Stimulated activated naive CD8-positive, alpha-beta T cell treated with anti-CD3 and anti-CD28 coated beads, Interleukin-15, Interleukin-2, amounts not matched to agents 100 ng/mL and 50 ng/mL, for 24 hours (primary cell): ENCODE results near the gene EEF2K.

ENCODE experiments used
- H3K27ac Mint-ChIP-seq: one replicate; pipeline ENCODE4 v1.8.0; 2021; ENCODE audit warnings: mild to moderate bottlenecking, mixed read lengths
- H3K27me3 Mint-ChIP-seq: one replicate; pipeline ENCODE4 v1.8.0; 2021; ENCODE audit warnings: mixed read lengths
- H3K36me3 Mint-ChIP-seq: one replicate; pipeline ENCODE4 v1.8.0; 2021; ENCODE audit warnings: low read depth, mixed read lengths
- H3K4me1 Mint-ChIP-seq: one replicate; pipeline ENCODE4 v1.8.0; 2021; ENCODE audit warnings: low read depth, mixed read lengths
- H3K4me3 Mint-ChIP-seq: one replicate; pipeline ENCODE4 v1.8.0; 2021; ENCODE audit warnings: mild to moderate bottlenecking, mixed read lengths
- H3K9me3 Mint-ChIP-seq: one replicate; pipeline ENCODE4 v1.8.0; 2021; ENCODE audit warnings: mixed read lengths

EEF2K gene

DNA sequence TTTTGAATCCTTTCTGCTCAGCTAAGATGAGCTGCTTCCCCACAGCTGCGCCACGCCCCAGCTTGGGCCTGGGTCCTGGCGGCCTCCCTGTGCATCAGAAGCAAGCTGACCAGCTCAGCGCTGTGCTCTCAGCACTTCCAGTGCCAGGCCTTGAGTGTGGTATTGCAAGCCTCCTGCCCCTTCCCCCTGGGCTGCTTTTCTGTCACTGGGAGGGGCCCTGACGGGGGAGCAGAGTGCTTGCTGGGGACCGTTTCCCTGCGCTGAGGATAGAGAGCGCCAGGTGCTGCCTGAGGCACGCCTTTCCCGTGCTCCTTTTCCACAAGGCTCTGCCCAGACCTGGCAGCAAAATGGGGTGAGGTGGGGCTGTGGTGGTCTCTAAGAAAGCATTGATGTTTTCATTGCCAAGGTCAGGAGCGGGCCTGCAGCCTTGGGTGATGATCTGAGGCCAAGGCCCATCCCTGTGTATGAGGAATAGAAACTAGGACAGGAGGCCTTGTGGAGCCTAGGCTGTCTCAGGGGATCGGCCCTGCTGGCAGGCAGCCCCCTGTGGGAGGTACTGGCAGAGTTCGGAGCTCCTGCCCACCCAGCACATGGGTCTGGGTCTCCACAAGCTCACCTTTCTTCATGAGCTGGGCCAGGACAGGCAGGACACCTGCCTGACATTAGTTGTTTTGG, 120.8 kb downstream of the EEF2K start:
- Mint-ChIP-seq H3K4me3 (no peak overlapping the region), H3K27me3 (no peaks in the 10 kb centered on the region), H3K4me1 (no peaks in the 10 kb centered on the region), H3K27ac (no peak overlapping the region), H3K36me3 (peaks cover 52% of the 10 kb centered on the region), H3K9me3 (no peaks in the 10 kb centered on the region)

DNA sequence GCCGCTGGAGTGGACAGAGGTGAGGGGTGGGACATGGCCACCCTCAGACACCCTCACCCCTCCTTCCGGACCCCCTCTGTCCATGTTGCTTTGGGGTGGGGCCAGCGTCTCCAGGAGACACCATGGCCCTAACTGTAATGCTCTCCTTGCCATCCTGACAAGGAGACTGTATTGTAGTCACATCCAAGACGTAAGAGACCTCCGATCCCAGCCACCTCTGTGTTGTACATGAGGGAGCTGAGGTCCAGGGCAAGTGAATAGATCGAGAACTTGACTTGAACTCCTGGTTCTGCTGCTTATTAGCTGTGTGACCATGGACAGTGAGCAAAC, 121.3 kb downstream of the EEF2K start:
- Mint-ChIP-seq H3K4me3 (no peak overlapping the region), H3K36me3 (peaks cover 57% of the 10 kb centered on the region), H3K27me3 (no peaks in the 10 kb centered on the region), H3K4me1 (no peaks in the 10 kb centered on the region), H3K9me3 (no peaks in the 10 kb centered on the region), H3K27ac (no peak overlapping the region)

DNA sequence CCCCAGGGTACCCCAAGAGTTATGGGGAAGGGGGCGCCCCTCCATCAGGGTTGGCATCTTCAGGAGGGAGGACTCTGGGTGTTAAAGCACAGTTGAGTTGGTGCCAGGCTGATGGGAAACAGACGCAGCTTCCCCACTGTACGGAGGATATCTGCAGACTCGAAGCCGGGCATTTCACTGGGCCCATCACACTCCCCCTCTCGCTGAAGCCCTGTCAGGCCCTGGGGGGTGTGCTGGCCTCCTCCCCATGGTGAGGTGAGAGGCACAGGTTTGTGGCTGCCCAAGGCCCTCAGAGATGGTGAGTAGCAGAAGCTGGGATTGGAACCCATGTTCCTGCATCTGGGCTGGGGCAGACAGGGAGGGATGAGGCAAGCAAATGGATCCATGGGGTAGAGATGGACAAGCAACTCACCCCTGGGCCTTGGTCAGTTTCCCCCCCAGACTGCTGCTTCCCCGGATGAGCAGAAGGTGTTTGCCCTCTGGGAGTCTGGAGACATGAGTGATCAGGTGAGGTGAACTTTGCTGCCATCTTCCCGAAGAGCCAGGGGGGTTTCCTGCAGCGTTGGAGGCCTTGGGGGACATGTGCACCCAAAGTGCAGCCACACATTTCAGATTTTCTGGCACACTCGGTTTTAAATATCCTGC, 122.1 kb downstream of the EEF2K start:
- Mint-ChIP-seq H3K36me3 (peaks cover 59% of the 10 kb centered on the region), H3K27me3 (no peaks in the 10 kb centered on the region)

DNA sequence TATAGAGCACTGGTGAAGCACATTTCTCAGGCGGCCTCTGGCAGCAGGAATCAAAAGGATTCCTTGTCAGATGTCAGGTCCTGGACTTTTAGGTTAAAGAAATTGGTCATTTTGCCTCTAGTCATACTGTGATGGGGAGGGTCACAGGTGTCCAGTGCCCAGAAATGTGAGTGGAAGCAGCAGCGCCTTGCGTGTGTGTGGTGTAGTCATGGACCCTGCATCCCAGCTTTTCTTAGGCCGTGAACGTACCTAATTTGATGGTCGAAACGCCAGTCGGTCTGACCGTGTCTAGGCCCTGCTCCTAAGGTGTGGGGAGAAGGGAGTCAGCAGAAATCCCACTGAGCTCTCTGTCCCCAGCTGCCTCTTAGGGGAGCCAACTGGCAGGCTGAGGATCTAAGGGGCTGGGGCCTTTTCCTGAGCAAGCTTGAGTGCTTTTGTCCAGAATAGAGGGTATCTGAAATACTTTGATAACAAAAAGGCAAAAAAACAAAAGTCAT, 123.2 kb downstream of the EEF2K start:
- H3K36me3 Mint-ChIP-seq, result peaks cover 59% of the 10 kb centered on the region
- no peaks in the 10 kb centered on the region for H3K4me1 Mint-ChIP-seq
- H3K27ac Mint-ChIP-seq, result no peak overlapping the region
- H3K27me3 Mint-ChIP-seq, result no peaks in the 10 kb centered on the region
- no peaks in the 10 kb centered on the region for H3K9me3 Mint-ChIP-seq
- H3K4me3 Mint-ChIP-seq, result no peak overlapping the region

More for the DNA sequence above, 122.1 kb downstream of the EEF2K start:
- H3K27ac Mint-ChIP-seq, result no peak overlapping the region
- H3K9me3 Mint-ChIP-seq, result no peaks in the 10 kb centered on the region
- no peak overlapping the region for H3K4me3 Mint-ChIP-seq
- no peaks in the 10 kb centered on the region for H3K4me1 Mint-ChIP-seq

DNA sequence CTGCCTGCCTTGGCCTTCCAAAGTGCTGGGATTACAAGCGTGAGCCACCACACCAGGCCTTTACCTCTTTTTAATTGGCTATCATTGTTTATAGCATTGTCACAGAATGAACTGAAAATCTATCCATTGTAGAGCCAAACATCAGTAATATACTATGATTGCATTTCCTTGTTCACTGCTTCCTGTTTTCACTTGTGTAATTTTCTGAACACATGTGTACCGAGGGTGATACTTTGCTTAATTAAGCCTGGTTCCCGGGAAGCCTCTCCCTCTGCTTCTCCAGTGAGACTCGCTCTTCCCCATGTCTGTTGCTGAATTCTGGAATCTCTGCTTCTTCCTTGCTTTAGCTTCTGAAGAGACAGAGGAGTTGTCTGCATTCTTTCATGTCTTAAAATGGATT, 124.2 kb downstream of the EEF2K start:
- Mint-ChIP-seq H3K9me3 (no peaks in the 10 kb centered on the region), H3K4me3 (no peak overlapping the region), H3K4me1 (no peaks in the 10 kb centered on the region), H3K27ac (no peak overlapping the region), H3K36me3 (peaks cover 67% of the 10 kb centered on the region), H3K27me3 (no peaks in the 10 kb centered on the region)

DNA sequence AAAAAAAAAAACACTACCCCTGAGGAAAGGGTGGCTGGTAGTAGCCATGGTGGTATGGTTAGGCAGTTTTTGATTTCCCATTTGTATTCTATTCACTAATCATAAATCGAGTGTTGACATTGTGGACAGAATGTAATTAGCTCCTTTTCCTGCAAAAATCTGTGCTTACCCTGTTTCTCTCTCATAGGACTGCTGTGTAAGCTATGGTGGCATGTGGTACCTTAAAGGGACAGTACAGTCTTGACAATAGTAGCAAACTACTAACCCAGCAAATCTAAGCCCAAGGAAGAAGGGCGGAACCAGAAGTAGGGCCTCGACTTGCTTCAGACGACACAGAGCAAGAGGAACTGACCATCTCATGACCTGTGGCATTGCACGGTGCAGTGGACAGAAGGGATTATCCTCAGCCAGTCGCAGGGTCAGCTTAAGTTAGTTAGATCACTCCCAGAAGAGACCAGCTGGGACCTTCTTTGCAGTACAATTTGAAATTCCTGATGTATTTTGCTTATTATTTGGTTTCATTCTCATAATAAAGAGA, 127.4 kb downstream of the EEF2K start:
- Mint-ChIP-seq H3K9me3 (peaks cover 20% of the 10 kb centered on the region), H3K27me3 (no peaks in the 10 kb centered on the region), H3K36me3 (peaks cover 86% of the 10 kb centered on the region), H3K27ac (peak overlapping the region; percentile 17), H3K4me1 (peaks cover 18% of the 10 kb centered on the region), H3K4me3 (no peak overlapping the region)

DNA sequence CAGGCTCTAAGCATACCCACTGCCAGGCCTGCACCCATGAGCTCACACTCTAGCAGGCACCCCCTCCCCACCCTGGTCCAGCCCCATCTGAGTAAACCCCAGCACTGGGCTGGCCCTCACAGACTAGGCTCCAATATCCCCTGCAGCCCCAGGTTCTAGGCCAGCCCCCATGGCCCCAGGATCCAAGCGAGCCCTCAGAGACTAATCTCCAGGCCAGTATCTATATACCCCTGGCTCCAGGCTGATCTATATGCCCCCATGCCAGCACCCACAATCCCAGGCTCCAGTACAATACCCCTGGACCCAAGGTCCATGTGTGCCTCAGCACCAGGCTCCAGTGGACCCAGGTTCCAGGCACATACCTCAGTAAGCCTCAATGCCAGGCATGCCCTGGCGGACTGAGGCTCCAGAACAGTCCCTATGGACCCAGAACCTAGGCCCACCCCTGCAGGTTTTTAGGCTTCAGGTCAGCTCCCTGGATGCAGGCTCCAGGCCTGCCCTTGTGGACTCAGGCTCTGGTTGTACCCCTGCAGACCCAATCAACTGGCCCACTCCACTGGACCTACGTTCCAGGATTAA, 129.7 kb downstream of the EEF2K start:
- peaks cover 19% of the 10 kb centered on the region for H3K4me1 Mint-ChIP-seq
- no peak overlapping the region for H3K27ac Mint-ChIP-seq
- H3K27me3 Mint-ChIP-seq, result no peaks in the 10 kb centered on the region
- H3K36me3 Mint-ChIP-seq, result peaks cover 90% of the 10 kb centered on the region
- no peak overlapping the region for H3K4me3 Mint-ChIP-seq
- peaks cover 24% of the 10 kb centered on the region for H3K9me3 Mint-ChIP-seq

DNA sequence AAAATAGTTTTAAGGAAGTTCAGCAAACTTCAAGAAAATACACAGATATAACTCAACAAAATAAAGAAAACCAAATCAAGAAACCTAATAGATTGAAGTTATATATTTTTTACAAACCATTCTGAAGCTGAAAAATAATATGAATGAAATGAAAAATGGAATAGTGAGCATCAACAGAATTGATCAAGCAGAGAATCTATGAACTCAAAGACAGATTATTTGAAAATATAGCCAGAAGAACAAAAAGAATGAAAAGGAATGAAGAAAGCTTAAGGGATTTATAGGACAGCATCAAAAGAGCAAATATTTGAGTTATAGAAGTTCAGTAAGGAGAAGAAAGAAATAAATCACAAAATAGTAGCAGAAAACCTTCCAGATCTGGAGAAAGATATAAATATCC, 130.5 kb downstream of the EEF2K start:
- Mint-ChIP-seq H3K27ac (no peak overlapping the region), H3K9me3 (peaks cover 28% of the 10 kb centered on the region), H3K4me3 (no peak overlapping the region), H3K27me3 (no peaks in the 10 kb centered on the region), H3K36me3 (peaks cover 90% of the 10 kb centered on the region), H3K4me1 (peaks cover 21% of the 10 kb centered on the region)

DNA sequence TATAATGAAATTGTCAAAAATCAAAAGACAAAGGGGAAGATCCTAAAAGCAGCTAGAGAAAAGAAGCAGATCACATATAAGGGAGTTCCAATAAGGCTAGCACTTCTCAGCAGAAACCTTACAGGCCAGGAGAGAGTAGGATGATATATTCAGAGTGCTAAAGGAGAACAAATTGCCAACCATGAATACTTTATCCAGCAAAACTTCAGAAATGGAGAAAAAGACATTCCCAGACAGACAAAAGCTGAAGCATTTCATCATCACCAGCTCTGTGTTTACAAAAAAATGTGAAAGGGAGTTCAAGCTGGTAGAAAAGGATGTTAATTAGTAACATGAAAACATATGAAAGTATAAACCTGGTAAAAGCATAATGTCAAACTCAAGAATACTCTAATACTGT, 131.0 kb downstream of the EEF2K start:
- Mint-ChIP-seq H3K4me3 (no peak overlapping the region), H3K4me1 (peaks cover 25% of the 10 kb centered on the region), H3K27me3 (no peaks in the 10 kb centered on the region), H3K27ac (no peak overlapping the region), H3K36me3 (peaks cover 90% of the 10 kb centered on the region), H3K9me3 (peaks cover 28% of the 10 kb centered on the region)

DNA sequence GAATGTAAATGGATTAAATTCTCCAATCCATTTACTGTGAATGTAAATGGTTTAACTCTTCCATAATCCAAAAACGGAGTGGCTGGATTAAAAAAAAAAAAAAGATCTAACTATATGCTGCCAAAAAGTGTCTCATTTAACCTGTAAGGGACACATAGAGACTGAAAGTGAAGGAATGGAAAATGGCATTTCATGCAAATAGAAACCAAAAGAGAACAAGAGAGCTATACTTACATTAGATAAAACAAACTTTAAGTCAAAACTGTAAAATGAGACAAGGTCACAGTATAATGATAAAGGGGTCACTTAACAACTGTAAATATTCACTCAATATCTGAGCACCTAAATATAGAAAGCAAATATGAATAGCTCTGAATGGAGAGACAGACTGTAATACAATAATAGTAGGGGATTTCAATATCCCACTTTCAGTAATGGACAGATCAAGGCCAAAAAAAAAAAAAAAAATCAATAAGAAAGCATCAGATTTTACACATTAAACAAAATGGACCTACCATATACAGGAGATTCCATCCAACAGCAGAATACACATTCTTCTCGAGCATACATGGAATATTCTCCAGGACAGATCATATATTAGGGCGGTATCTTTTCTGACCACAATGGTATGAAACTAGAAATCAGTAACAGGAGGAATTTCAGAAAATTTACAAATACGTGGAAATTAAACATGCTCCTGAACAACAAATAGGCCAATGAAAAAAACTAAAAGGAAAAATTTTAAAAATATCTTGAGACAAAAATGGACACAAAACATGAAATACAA, 132.0 kb downstream of the EEF2K start:
- peaks cover 32% of the 10 kb centered on the region for H3K9me3 Mint-ChIP-seq
- H3K27me3 Mint-ChIP-seq, result no peaks in the 10 kb centered on the region
- H3K4me1 Mint-ChIP-seq, result peaks cover 29% of the 10 kb centered on the region
- peaks cover 94% of the 10 kb centered on the region for H3K36me3 Mint-ChIP-seq
- no peak overlapping the region for H3K4me3 Mint-ChIP-seq
- H3K27ac Mint-ChIP-seq, result peak overlapping the region; percentile 36
